Measurements from ENCODE around the gene STXBP6. TPM values are rescaled to one million over a fixed set of nuclear protein-coding genes. Genes with fewer than 3 reads are reported as not detected.

The STXBP6 gene
- total RNA-seq, 1 donor: 5.8 TPM

DNA sequence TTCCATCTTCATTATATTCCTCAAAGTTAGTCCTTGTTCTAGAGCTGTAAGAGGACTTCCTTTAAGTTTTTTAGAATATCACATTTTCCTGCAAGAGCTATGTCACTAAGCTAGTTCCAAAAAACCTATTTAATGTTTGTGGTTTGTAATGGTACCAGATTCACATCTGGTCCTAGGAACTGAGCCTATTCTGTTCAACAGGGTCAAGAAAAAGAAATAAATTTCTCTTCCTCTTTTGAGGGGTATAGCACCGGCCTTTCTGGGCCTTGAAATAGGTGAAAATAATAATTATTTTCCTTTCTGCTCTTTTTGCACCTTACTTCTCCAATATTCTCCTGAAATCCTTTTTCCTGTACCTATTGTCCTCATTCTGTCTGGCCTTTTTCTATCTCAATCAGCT is 3.6 kb upstream of the STXBP6 start:
- H3K9me3 ChIP-seq (ENCODE audit: low read depth, low read length): no peaks in the 10 kb centered on the region
- TF ChIP-seq, protein P1, sequence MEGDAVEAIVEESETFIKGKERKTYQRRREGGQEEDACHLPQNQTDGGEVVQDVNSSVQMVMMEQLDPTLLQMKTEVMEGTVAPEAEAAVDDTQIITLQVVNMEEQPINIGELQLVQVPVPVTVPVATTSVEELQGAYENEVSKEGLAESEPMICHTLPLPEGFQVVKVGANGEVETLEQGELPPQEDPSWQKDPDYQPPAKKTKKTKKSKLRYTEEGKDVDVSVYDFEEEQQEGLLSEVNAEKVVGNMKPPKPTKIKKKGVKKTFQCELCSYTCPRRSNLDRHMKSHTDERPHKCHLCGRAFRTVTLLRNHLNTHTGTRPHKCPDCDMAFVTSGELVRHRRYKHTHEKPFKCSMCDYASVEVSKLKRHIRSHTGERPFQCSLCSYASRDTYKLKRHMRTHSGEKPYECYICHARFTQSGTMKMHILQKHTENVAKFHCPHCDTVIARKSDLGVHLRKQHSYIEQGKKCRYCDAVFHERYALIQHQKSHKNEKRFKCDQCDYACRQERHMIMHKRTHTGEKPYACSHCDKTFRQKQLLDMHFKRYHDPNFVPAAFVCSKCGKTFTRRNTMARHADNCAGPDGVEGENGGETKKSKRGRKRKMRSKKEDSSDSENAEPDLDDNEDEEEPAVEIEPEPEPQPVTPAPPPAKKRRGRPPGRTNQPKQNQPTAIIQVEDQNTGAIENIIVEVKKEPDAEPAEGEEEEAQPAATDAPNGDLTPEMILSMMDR (IDR thresholded peaks at IDR 0.05; ENCODE audit: extremely low read depth, low read depth, low read length): no peak
- peaks cover 28% of the 10 kb centered on the region for H3K27me3 ChIP-seq (ENCODE audit: insufficient read depth, low read length)
- H3K4me1 ChIP-seq (ENCODE audit: insufficient read depth, low read length): peaks cover 24% of the 10 kb centered on the region
- no peak overlapping the region for H3K4me3 ChIP-seq (ENCODE audit: insufficient read depth, low read length)
- DNase-seq (ENCODE audit: insufficient read length, low spot score, missing footprints): no peak
- H4K20me1 ChIP-seq (ENCODE audit: insufficient read depth, low read length): no peaks in the 10 kb centered on the region
- H3K4me2 ChIP-seq (ENCODE audit: insufficient read depth, low read length): no peak overlapping the region
- H3K36me3 ChIP-seq (ENCODE audit: insufficient read depth, low read length): no peaks in the 10 kb centered on the region
- H3K79me2 ChIP-seq (ENCODE audit: insufficient read depth, low read length): no peaks in the 10 kb centered on the region
- H3K27ac ChIP-seq (ENCODE audit: low read depth, low read length): no peak overlapping the region
- H2AFZ ChIP-seq (ENCODE audit: low read length): no peak overlapping the region

DNA sequence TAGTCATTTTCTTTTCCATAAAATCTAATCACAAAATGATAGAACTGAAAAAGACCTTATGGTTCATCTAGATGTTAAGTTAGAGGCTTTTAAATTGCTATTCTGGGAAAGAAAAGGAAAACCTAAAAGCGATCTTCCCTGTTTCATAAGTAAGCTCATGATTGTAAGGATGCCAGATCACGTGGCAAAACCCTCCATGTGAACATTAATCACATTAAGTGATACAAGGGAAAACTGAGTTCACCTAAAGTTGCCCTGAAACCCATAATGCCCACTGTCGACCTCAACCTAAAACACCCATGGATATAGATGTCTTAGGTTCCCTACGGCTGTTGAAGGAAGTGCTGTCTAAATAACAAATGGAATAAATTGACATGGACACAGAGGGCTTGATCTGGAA is 3.0 kb upstream of the STXBP6 start:
- Histone ChIP-seq H3K9me3 (ENCODE audit: low read depth, low read length) (no peaks in the 10 kb centered on the region), H3K79me2 (ENCODE audit: insufficient read depth, low read length) (no peaks in the 10 kb centered on the region), H3K36me3 (ENCODE audit: insufficient read depth, low read length) (no peaks in the 10 kb centered on the region), H3K4me3 (ENCODE audit: insufficient read depth, low read length) (no peak overlapping the region), H3K27ac (ENCODE audit: low read depth, low read length) (no peak overlapping the region), H3K27me3 (ENCODE audit: insufficient read depth, low read length) (peaks cover 28% of the 10 kb centered on the region), H2AFZ (ENCODE audit: low read length) (no peak overlapping the region), H3K4me2 (ENCODE audit: insufficient read depth, low read length) (no peak overlapping the region), H4K20me1 (ENCODE audit: insufficient read depth, low read length) (no peaks in the 10 kb centered on the region), H3K4me1 (ENCODE audit: insufficient read depth, low read length) (peaks cover 30% of the 10 kb centered on the region)
- no peak for DNase-seq (ENCODE audit: insufficient read length, low spot score, missing footprints)
- TF ChIP-seq, protein P1 (IDR thresholded peaks at IDR 0.05; ENCODE audit: extremely low read depth, low read depth, low read length): no peak

DNA sequence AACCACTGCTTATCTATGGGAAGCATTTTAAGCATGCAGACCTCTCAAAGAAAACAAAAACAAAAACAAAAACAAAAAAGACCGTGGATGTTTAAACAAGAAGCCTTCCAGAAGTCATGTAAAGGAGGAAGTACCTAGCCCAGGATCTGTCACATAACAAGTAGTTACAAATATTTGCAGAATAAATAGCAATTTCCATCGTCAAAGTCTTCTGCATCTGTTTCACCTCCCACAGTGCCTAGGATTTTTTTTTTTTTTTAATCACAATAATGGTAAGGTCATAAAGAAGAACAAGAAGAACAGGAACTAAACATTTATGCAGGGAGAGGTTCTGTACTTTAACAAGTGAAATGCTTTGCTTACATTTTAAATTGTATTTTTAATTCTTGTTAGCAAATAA is 2.4 kb upstream of the STXBP6 start:
- Histone ChIP-seq H3K4me3 (ENCODE audit: insufficient read depth, low read length) (no peak overlapping the region), H3K79me2 (ENCODE audit: insufficient read depth, low read length) (no peaks in the 10 kb centered on the region), H3K27ac (ENCODE audit: low read depth, low read length) (no peak overlapping the region), H3K27me3 (ENCODE audit: insufficient read depth, low read length) (peaks cover 28% of the 10 kb centered on the region), H3K4me1 (ENCODE audit: insufficient read depth, low read length) (peaks cover 31% of the 10 kb centered on the region), H3K36me3 (ENCODE audit: insufficient read depth, low read length) (no peaks in the 10 kb centered on the region), H4K20me1 (ENCODE audit: insufficient read depth, low read length) (no peaks in the 10 kb centered on the region), H3K4me2 (ENCODE audit: insufficient read depth, low read length) (no peak overlapping the region), H3K9me3 (ENCODE audit: low read depth, low read length) (no peaks in the 10 kb centered on the region), H2AFZ (ENCODE audit: low read length) (no peak overlapping the region)
- no peak for DNase-seq (ENCODE audit: insufficient read length, low spot score, missing footprints)
- TF ChIP-seq, protein P1 (IDR thresholded peaks at IDR 0.05; ENCODE audit: extremely low read depth, low read depth, low read length): no peak

DNA sequence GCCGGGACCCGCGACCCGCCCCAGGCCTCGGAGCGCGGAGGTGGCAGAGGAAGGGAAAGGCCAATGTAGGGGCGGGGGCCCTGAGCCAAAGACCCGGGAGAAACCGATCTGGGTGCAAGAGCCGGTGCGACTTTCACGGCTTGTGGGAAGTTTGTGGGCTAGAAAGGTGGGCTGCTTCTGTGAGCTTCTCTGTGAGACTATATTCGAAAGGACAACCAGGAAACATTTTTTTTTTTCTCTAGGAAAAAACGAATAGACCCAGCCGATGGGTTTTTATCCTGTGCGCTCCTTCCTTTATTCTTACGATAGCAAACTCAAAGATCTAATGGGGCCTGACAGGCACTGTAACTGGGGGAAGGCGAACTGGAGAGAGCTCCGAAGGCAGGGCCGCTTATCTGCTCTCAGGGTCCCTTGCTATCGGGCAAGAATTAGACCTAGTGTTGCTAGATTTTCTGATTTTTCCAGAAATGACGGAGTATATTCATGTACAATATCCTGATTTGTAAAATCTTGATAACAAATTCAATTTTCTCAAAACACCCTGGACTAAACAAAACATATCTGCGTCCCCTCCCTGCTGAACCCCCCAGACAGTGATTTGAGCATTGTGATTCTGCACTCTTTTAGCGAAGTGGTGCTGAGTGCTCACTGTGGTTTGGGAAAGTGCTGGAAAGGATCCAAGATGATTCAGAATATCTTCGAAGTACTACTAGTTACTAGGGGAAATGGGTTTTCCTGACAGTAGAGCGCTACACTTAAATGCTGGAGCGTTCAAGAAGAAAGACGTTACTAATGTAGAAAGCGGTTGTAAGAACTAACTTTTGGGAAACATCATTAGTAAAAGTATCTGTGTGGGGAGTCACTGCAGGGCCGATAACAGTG is 563 bp upstream of the STXBP6 start:
- Histone ChIP-seq H3K4me1 (ENCODE audit: insufficient read depth, low read length) (peaks cover 31% of the 10 kb centered on the region), H3K79me2 (ENCODE audit: insufficient read depth, low read length) (no peaks in the 10 kb centered on the region), H2AFZ (ENCODE audit: low read length) (peak overlapping the region; percentile 61), H3K4me2 (ENCODE audit: insufficient read depth, low read length) (peak overlapping the region; percentile 87), H3K9me3 (ENCODE audit: low read depth, low read length) (no peaks in the 10 kb centered on the region), H3K36me3 (ENCODE audit: insufficient read depth, low read length) (no peaks in the 10 kb centered on the region), H3K27ac (ENCODE audit: low read depth, low read length) (no peak overlapping the region), H3K27me3 (ENCODE audit: insufficient read depth, low read length) (peaks cover 28% of the 10 kb centered on the region), H3K4me3 (ENCODE audit: insufficient read depth, low read length) (peak overlapping the region; percentile 72), H4K20me1 (ENCODE audit: insufficient read depth, low read length) (no peaks in the 10 kb centered on the region)
- TF ChIP-seq, protein P1 (IDR thresholded peaks at IDR 0.05; ENCODE audit: extremely low read depth, low read depth, low read length): no peak
- peak; percentile 80 for DNase-seq (ENCODE audit: insufficient read length, low spot score, missing footprints)
